Endothelial cell of umbilical vein (primary cell): ENCODE results near the gene NTNG1. TPM values are rescaled to one million over a fixed set of nuclear protein-coding genes. Genes with fewer than 3 reads are reported as not detected.
A peak's percentile ranks its signal among the peaks of the same experiment; 100 is the strongest.

Source experiments
- BruUV-seq: library from RNA; stranded (reverse); fragments of 400-500 nt; replicated peaks from 2 replicates; lab custom pipeline; 2021; lab: Mats Ljungman, UMichigan
- CTCF ChIA-PET: fragments of 300-600, 350-600 bp; sonication (Branson Sonifier 250); formaldehyde crosslinking; loops from one replicate; lab custom pipeline; 2021; ENCODE audit warnings: antibody characterized with exemption, inconsistent platforms; lab: Charles Lee
- POLR2A ChIA-PET: fragments of 300-600, 350-600 bp; sonication (Branson Sonifier 250); formaldehyde crosslinking; loops from one replicate; lab custom pipeline; 2021; ENCODE audit warnings: antibody characterized with exemption, inconsistent platforms; lab: Charles Lee
- DNase-seq: peaks from one replicate; pipeline ENCODE4 v3.0.0-alpha.2; 2011; ENCODE audit warnings: low read depth, low spot score
- FAIRE-seq: peaks from 2 replicates; lab custom pipeline; 2011; peaks lifted over from hg19 to GRCh38; lab: Jason Lieb, UNC
- H2AFZ ChIP-seq: 2 replicates; pipeline ENCODE4 v1.6.0; 2012; ENCODE audit warnings: low read depth, low read length, control low read depth, inconsistent platforms
- H3K27ac ChIP-seq: 2 replicates; pipeline ENCODE4 v1.5.1; 2011; ENCODE audit warnings: low read depth, mild to moderate bottlenecking, control low read depth, low read length, moderate library complexity; ENCODE audit not compliant: insufficient read depth
- H3K27me3 ChIP-seq, 2 experiments: 2 replicates each; pipeline versions ENCODE4 v1.6.0 to v1.6.1; 2011; ENCODE audit warnings: low read length in 2 of 2, mixed read lengths in 1 of 2; ENCODE audit not compliant: control insufficient read depth in 2 of 2, insufficient read depth in 2 of 2
- H3K36me3 ChIP-seq, 2 experiments: 2 replicates in 1 of 2; 3 replicates in 1 of 2; pipeline ENCODE4 v1.5.1; 2011; ENCODE audit warnings: low read length in 2 of 2, mild to moderate bottlenecking in 1 of 2, moderate library complexity in 1 of 2; ENCODE audit not compliant: control insufficient read depth in 2 of 2, insufficient read depth in 2 of 2; ENCODE audit errors: extremely low read depth in 1 of 2
- H3K4me1 ChIP-seq: 3 replicates; pipeline ENCODE4 v1.5.1; 2011; ENCODE audit warnings: mild to moderate bottlenecking, low read length; ENCODE audit not compliant: control insufficient read depth, insufficient read depth; ENCODE audit errors: extremely low read depth
- H3K4me2 ChIP-seq: 2 replicates; pipeline ENCODE4 v1.6.1; 2011; ENCODE audit warnings: low read length, control low read depth, mixed read lengths; ENCODE audit not compliant: insufficient read depth
- H3K4me3 ChIP-seq, 3 experiments: fragments of 200-600 bp in 1 of 3; sonication (generic), shearing (Covaris generic) in 1 of 3; replicated peaks in 1 of 3; 2 replicates each; pipeline ENCODE4 v1.5.1; 2011 to 2016; ENCODE audit warnings: control low read depth in 3 of 3, low read length in 3 of 3, mild to moderate bottlenecking in 2 of 3, inconsistent platforms in 1 of 3, low read depth in 1 of 3, moderate library complexity in 1 of 3; ENCODE audit not compliant: insufficient read depth in 1 of 3
- H3K79me2 ChIP-seq: 2 replicates; pipeline ENCODE4 v1.6.0; 2012; ENCODE audit warnings: low read length, inconsistent platforms; ENCODE audit not compliant: control insufficient read depth, insufficient read depth
- H3K9ac ChIP-seq: replicated peaks from 2 replicates; pipeline ENCODE3; 2011; ENCODE audit warnings: low read length, control low read depth; ENCODE audit not compliant: insufficient read depth; ENCODE audit errors: extremely low read depth
- H3K9me1 ChIP-seq: replicated peaks from 3 replicates; pipeline ENCODE4 v1.6.0; 2011; ENCODE audit warnings: mild to moderate bottlenecking, low read length; ENCODE audit not compliant: control insufficient read depth, insufficient read depth; ENCODE audit errors: extremely low read depth
- H3K9me3 ChIP-seq: replicated peaks from 2 replicates; pipeline ENCODE4 v1.5.1; 2012; ENCODE audit warnings: low read length, inconsistent platforms; ENCODE audit not compliant: control insufficient read depth, insufficient read depth
- H4K20me1 ChIP-seq: replicated peaks from 2 replicates; pipeline ENCODE3; 2011; ENCODE audit warnings: mild to moderate bottlenecking, low read length; ENCODE audit not compliant: control insufficient read depth, insufficient read depth; ENCODE audit errors: extremely low read depth
- EZH2 ChIP-seq: IDR thresholded peaks from 2 replicates; pipeline ENCODE4 v1.6.1; 2012; ENCODE audit warnings: borderline replicate concordance, low read depth, mild to moderate bottlenecking, moderate library complexity, low read length, inconsistent platforms; ENCODE audit not compliant: severe bottlenecking
- FOS ChIP-seq: IDR thresholded peaks from 2 replicates; pipeline ENCODE4 v1.6.1; 2011; ENCODE audit warnings: mild to moderate bottlenecking, low read length, moderate library complexity, borderline replicate concordance; ENCODE audit not compliant: insufficient read depth
- GATA2 ChIP-seq: IDR thresholded peaks from 2 replicates; pipeline ENCODE4 v1.7.0; 2011; ENCODE audit warnings: low read depth, mild to moderate bottlenecking, moderate library complexity, mixed read lengths, low read length; ENCODE audit not compliant: insufficient read length, insufficient read depth
- JUN ChIP-seq: IDR thresholded peaks from 2 replicates; pipeline ENCODE4 v1.6.1; 2011; ENCODE audit warnings: borderline replicate concordance, low read depth; ENCODE audit not compliant: insufficient read length, insufficient read depth
- MYC ChIP-seq: IDR thresholded peaks from one replicate; pipeline ENCODE4 v1.6.1; 2011; ENCODE audit warnings: mild to moderate bottlenecking, low read depth, low read length
- POLR2A ChIP-seq: IDR thresholded peaks from 2 replicates; pipeline ENCODE4 v1.6.1; 2012; ENCODE audit warnings: low read depth, mild to moderate bottlenecking, control low read depth, low read length
- POLR2AphosphoS5 ChIP-seq: IDR thresholded peaks from 2 replicates; pipeline ENCODE4 v1.6.1; 2012; ENCODE audit warnings: low read depth, mild to moderate bottlenecking, control low read depth, low read length, moderate library complexity; ENCODE audit not compliant: insufficient read depth
- dilution Hi-C: fragments of 300-500 bp; cut with MboI; formaldehyde crosslinking; loops from one replicate; pipeline ENCODE4 v1.15.0; 2019; ENCODE audit warnings: low sequenced_read_pairs; ENCODE audit not compliant: extremely low pct_ligation_motif_present
- intact Hi-C: fragments of 100-400 bp; cut with micrococcal nuclease; formaldehyde crosslinking; loops from one replicate; pipeline ENCODE4 v1.10.0; 2022
- polyA plus RNA-seq, 4 experiments: library from polyadenylated mRNA; depleted of rRNA in 3 of 4; stranded (reverse) in 3 of 4; unstranded in 1 of 4; fragments of >200 nt; gene quantifications; 2 replicates each; pipeline versions ENCODE4 v1.2.1 to v1.2.3, GENCODE V29; 2011 to 2012; ENCODE audit warnings: missing spikeins in 1 of 4
- total RNA-seq: library from RNA; stranded (reverse); gene quantifications from 2 replicates; pipeline ENCODE4 v1.2.3, GENCODE V29; 2021
- TF ChIP-seq, protein P1 (sequence below), 2 donors: IDR thresholded peaks; 1 replicate in 1 of 2; 2 replicates in 1 of 2; pipeline ENCODE4 v1.5.1; 2011; ENCODE audit warnings: low read length in 2 of 2, mild to moderate bottlenecking in 2 of 2, moderate library complexity in 2 of 2, control low read depth in 1 of 2, inconsistent platforms in 1 of 2, low read depth in 1 of 2; ENCODE audit not compliant: insufficient read depth in 1 of 2; ENCODE audit errors: extremely low read depth in 1 of 2
- TF ChIP-seq, protein P2 (sequence below): IDR thresholded peaks from 2 replicates; pipeline ENCODE4 v1.6.1; 2011; ENCODE audit not compliant: insufficient read depth, insufficient read length

The NTNG1 gene
- total and polyA plus RNA-seq, 2 donors (not counting 3 experiments of a cell fraction or from before 2014, with no cell fraction given): not detected

GRCh38 chr1:107277022-107277421 lies 136.2 kb downstream of the NTNG1 start:
- Histone ChIP-seq H3K36me3 (no peaks in the 10 kb centered on the region), H4K20me1 (no peaks in the 10 kb centered on the region), H3K4me2 (no peak overlapping the region), H3K4me1 (no peaks in the 10 kb centered on the region), H3K9me3 (no peaks in the 10 kb centered on the region), H3K9me1 (no peaks in the 10 kb centered on the region), H3K79me2 (no peaks in the 10 kb centered on the region), H3K27me3 (no peaks in the 10 kb centered on the region), H3K27ac (no peak overlapping the region), H3K9ac (no peak overlapping the region), H2AFZ (no peak overlapping the region), H3K4me3 (no peak overlapping the region)
- CTCF ChIA-PET: interaction anchor here (0.8 to 1.6 kb wide), 3 partner anchors 252 to 849 kb away, joined by 4 to 11 read pairs (median 4); no protein-coding TSS in a partner anchor
- FAIRE-seq (peak; percentile 74), DNase-seq (peak; percentile 21)
- intact Hi-C loops (loop anchor here (1.0 kb wide), 1 partner anchor 473 kb away; no protein-coding TSS in a partner anchor), dilution Hi-C loops (no loop called here)
- no peak for TF ChIP-seq JUN
- TF ChIP-seq, protein P1, sequence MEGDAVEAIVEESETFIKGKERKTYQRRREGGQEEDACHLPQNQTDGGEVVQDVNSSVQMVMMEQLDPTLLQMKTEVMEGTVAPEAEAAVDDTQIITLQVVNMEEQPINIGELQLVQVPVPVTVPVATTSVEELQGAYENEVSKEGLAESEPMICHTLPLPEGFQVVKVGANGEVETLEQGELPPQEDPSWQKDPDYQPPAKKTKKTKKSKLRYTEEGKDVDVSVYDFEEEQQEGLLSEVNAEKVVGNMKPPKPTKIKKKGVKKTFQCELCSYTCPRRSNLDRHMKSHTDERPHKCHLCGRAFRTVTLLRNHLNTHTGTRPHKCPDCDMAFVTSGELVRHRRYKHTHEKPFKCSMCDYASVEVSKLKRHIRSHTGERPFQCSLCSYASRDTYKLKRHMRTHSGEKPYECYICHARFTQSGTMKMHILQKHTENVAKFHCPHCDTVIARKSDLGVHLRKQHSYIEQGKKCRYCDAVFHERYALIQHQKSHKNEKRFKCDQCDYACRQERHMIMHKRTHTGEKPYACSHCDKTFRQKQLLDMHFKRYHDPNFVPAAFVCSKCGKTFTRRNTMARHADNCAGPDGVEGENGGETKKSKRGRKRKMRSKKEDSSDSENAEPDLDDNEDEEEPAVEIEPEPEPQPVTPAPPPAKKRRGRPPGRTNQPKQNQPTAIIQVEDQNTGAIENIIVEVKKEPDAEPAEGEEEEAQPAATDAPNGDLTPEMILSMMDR (IDR thresholded peaks at IDR 0.05; ENCODE audit: extremely low read depth in 1 of 2, insufficient read depth in 1 of 2, low read depth in 1 of 2, low read length in 2 of 2): peak in 1 of 2 donors; percentile 28
- POLR2A ChIA-PET: no interaction called here
- no TSS peak for BruUV-seq

GRCh38 chr1:107286125-107286524 lies 145.3 kb downstream of the NTNG1 start:
- Histone ChIP-seq H2AFZ (no peak overlapping the region), H3K4me3 (no peak overlapping the region), H3K4me2 (no peak overlapping the region), H3K27me3 (no peaks in the 10 kb centered on the region), H3K4me1 (no peaks in the 10 kb centered on the region), H3K9me3 (no peaks in the 10 kb centered on the region), H3K27ac (no peak overlapping the region), H3K36me3 (no peaks in the 10 kb centered on the region), H3K79me2 (no peaks in the 10 kb centered on the region), H3K9ac (no peak overlapping the region), H4K20me1 (no peaks in the 10 kb centered on the region), H3K9me1 (no peaks in the 10 kb centered on the region)
- TF ChIP-seq FOS (no peak), MYC (no peak), EZH2 (no peak), POLR2A (no peak), POLR2AphosphoS5 (no peak), GATA2 (no peak), JUN (no peak)
- TF ChIP-seq, protein P2, sequence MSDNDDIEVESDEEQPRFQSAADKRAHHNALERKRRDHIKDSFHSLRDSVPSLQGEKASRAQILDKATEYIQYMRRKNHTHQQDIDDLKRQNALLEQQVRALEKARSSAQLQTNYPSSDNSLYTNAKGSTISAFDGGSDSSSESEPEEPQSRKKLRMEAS: no peak
- TF ChIP-seq, protein P1 (IDR thresholded peaks at IDR 0.05; ENCODE audit: extremely low read depth in 1 of 2, insufficient read depth in 1 of 2, low read depth in 1 of 2, low read length in 2 of 2): no peak
- FAIRE-seq (no peak), DNase-seq (no peak)
- ChIA-PET POLR2A (no interaction called here), CTCF (no interaction called here)
- dilution Hi-C loops: no loop called here
- no TSS peak for BruUV-seq
- intact Hi-C loops: no loop called here
